Stimulated activated naive CD4-positive, alpha-beta T cell (primary cell): ENCODE measurements around the gene C22orf31.
"Not testable (repeated sequence)": the region's sequence is repeated elsewhere in the genome, so short reads cannot be mapped to it uniquely, and the experiment has no call there.

Experiments
- DNase-seq, 6 experiments: peaks; one replicate each; lab custom pipeline; 2025; lab: John Stamatoyannopoulos, UW

The C22orf31 gene

DNA sequence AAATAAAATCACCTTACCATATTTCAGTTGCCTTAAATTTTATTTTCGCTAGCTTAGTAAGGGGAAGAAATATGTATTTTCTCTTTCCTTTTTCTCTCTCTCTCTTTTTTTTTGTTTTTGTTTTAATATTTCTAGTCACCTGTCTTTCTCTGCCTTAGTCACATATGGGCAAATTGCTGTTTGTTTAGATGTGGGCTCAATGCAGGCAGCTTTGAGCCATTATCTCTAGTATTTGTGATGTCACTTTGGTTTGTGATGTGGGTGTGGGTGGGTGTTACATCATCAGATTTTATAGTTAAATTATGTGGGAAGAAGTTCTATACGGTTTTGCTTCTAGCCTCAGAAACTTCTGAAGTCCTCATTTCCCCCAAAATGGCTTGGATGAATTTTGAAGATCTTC lies at the start of gene C22orf31:
TSS of gene C22orf31 (minus strand) at position 59 of the 400 bp plus-strand sequence. CDS start at position 20, 39 bp downstream.
- no peak for DNase-seq

DNA sequence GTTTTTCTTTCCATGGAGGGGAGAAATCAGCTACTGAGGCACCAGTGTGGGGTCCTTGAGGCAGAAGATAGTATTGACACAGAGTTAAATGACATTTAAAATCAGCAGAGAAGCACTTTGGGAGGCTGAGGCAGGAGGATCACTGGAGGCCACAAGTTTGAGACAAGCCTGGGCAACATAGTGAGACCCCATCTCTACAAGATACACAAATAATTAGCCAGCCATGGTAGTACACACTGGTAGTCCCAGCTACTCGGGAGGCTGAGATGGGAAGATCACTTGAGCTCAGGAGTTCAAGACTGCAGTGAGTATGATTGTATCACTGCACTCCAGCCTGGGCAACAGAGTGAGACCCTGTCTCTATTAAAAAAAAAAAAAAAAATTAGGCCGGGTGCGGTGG lies 49.3 kb upstream of the C22orf31 start:
- DNase-seq, result no peak

DNA sequence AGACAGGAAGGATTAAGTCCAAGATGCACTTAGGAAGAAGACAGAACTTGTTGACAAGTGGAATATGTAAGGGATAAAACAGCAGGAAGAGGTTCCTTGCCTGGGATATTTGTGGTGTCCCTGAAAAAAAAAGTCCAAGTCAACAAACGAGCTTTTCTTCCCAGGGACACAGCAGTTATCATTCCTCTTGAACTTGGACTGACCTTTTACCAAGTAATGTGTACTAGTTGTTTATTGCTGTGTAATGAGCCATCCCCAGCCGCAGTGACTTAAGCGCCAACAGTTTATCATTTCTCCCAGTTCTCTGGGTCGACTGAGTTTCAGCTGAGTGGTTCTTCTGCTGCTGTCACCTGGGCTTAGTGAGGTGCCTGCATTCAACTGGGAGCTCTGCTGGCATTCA lies 48.2 kb upstream of the C22orf31 start:
- DNase-seq, result no peak

DNA sequence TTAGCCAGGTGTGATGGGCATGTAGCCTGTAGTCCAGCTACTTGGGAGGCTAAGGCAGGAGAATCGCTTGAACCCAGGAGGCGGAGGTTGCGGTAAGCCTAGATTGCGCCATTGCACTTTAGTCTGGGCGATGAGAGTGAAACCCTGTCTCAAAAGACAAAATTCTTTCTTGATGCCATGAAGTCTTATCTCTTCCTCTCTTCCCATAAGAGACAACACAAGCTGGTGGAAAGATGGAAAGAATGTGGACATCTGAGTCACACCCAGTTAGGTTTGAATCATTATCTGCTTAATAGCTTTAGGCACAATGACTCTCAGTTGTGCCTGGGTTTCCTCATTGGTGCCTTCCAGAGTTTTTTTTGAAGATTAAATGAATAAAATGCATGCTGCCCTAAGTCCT lies 46.5 kb upstream of the C22orf31 start:
- no peak for DNase-seq

DNA sequence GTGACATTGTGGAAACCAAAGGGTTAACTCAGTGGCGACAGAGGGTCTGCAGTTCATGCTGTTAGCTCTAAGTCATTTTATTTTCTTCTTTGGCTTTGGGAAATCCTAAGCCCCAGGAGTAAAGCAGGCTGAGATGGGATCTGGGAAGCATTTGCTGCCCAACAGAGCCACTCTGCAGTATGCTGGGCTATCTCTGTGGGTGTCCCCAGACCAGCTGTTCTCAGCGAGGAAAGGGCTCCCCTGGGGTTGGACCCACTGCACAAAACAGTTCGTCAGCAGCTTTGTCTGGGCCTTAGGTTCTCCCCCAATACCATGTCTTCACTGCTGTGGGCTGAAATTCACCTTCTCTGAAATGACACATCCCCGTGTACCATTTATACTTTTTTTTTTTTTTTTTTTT lies 45.2 kb upstream of the C22orf31 start:
- DNase-seq, result no peak

DNA sequence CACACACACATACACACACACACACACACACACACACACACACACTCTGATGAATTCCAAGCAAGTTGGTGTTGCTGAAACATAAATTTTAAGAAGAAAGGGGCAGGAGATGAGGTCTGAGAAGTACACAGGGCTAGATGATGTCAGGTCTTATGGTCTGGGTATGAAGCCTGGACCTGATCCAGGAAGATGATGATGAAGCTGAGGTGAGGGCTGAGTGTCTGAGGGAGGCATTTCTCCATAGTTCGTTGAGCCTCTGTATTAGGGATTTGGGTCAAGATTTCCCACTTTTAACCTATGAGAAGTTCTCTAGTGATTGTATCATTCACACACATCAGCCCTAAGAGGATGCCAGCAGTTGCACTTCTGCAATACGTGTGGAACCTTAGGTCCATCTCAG lies 43.8 kb upstream of the C22orf31 start:
- DNase-seq, result no peak

DNA sequence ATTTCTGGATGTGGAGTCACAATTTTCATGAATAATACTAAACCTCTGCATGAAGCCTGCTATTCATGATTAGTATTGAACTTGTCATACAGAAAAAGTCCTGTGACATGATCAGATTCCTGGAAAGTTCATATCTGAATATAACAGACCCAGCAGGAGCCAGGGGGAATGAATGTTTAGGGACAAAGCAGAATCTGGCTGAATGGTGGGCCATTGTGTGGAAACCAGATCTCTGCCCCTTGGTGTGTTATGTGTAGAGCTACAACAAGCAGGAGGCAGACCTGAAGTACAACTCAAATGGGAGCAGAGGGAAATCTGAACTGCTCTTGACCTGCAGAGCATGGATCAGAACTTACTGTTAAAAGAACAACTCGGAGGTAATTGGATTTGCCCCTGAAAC lies 41.5 kb upstream of the C22orf31 start:
- DNase-seq, result no peak

DNA sequence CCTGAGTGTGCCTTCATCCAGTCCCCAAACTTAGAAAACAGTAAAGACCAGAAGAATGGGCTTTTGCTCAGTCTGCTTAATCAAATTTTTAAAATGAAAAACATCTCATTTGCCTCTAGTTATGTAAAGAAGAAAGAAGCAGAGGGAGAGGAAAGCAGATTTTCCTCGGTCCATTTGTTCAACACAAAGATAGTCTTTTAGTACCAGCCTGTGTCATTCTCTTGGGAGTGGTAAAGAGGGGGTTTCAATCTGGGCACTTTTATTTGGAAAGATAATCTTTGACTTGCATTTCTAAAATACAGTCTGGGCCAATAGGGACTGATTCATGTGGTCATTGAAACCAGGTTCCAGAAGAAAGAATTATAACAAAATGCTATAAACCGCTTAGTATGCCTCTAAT lies 40.7 kb upstream of the C22orf31 start:
- DNase-seq, result no peak

DNA sequence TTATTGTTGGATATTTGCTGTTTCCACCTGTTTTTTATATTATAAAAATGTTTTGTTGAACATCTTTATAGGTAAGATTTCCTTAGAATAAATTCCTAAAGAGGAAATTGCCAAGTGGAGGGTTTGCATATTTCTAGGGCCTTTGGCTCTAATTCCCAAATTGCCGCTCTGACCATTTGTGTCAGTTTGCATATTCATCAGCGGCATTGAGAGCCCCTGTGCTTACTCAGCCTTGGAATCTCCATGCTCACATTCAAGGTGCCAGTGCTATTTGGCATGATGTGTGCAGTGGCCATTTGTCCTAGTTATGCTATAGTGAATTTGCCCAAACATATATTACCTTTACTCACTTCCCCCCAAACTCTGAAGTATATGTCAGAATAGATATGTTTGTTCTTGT lies 36.7 kb upstream of the C22orf31 start:
- no peak for DNase-seq

DNA sequence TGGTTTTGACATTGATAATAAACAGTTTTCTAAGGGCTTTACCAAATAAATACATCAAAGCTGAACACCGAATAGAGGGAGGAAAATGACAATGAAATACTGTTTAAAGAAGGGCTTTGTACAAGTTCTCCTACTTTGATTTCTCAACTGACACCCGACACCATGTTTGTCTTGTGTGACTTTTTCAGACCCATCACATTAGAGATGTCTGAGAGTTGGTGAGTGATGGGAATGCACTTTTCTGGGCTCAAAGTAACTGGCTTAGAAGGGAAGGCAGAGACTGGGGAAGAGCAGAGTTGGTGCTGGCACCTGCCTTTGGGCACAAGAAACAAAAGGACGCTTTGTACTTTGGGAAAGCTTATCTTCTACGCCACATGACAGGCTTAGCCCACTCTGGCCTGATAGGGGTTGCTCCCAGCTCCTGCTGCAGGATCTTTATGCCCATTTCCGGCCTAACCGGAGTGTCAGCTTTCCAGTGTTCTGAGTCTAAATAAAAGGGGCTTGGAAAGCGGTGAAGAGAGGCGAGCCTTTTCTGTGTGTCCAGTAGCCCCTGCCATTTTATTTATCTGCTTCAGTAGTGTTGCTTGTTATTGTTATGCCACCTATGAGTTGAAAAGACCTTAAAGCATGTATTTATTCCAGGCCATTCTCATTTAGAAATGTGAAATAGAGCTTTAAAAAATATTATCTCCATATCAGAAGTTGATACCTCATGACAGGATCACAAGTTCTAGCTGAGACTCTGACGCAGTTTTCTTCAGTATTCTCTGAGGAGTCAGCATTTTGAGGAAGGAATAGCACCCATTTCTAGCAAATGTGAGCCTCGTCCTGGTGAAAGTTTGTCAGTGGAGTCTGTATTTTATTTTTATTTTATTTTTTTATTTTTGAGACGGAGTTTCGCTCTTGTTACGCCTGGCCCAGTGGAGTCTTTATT lies 35.4 kb upstream of the C22orf31 start:
- DNase-seq, result no peak

DNA sequence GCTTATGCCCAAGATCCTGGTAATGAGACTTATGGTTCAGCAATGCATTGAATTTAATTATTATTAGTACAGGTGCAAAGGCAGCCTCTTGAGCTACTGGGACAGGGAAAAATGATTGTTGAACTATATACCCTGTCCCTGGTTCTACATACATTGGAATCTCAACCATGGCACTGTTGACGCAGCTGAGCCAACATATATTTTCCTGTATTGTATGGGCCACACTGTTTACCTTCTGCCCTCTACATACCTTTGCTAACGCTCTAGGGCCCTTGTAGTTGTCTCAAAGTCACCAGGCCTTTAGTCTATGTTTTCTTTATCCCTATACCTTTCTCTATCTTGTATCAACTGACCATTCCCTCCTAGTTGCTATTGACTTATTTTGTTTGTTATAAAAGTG lies 33.8 kb upstream of the C22orf31 start:
- no peak for DNase-seq

DNA sequence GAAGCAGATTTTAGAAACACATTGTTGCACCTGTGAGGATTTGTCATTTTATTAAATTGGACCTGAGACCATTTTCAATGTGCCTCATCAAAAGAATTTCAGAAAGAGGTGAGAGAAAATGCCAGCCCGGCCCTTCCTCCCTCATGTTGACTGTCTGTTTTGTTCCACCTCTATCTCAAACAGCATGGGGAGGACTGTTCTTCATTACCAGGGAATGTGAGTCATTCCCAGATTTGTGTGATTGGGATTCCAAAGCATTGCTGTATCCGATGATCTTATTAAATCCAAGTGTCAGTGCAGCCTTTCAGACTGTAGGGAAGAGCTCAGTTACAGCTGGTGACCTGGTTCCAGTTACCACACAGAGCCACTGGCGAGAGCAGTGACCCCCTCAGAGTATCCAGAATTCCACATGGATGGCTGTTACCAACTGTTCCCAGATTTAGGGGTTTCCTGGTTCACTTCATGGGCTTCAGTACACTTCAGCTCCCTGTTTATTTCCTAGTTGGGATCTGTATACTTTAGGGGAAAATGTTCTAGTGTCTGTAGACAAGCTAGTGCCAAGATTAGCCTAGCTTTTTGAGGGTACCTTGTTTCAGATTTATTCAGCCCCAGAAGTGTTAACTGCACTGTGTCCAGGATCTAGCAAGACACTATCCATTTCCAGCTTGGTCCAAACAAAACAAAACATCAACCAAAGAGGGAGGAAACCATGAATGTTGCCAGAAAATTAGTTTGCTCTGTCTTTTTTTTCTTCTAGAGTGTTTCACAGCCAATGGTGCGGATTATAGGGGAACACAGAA lies 32.1 kb upstream of the C22orf31 start:
- no peak for DNase-seq

DNA sequence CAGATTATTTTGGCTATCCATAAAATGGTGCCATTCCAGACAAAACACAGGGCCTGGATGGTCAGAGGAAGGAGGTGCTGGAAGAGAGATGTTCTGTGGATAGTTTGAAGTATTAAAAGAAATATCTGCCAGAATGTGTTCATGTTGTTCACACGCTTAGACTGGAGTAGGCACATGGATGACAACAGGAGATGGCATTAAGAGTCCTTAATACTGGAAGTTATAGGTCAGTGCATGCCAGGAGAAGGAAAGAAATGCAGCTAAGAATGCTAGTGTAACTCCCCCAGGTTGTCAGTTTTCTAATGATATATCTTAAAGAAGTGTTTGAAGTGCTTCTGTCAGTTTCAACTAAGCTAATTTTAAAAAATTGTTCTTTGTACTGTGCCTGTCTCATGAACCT lies 31.4 kb upstream of the C22orf31 start:
- no peak for DNase-seq

DNA sequence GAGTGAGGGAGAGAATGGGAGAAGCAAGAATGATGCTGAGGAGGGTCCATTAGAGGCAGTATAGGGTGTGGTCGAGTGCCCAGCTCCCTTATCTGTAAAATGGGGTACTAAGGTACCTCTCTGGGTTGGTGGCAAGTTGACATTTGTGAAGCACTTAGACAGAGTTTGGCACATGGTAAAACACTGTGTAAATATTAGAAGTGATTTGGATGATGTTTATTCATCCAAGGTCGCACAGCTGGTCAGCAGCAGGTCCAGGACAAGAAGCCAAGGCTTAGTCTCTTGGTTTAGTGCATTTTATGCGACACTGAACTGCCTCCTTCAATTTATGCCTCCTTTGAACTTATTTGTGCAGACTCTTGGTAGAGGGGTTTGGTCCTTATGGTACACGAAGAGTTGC lies 30.6 kb upstream of the C22orf31 start:
- DNase-seq, result no peak

DNA sequence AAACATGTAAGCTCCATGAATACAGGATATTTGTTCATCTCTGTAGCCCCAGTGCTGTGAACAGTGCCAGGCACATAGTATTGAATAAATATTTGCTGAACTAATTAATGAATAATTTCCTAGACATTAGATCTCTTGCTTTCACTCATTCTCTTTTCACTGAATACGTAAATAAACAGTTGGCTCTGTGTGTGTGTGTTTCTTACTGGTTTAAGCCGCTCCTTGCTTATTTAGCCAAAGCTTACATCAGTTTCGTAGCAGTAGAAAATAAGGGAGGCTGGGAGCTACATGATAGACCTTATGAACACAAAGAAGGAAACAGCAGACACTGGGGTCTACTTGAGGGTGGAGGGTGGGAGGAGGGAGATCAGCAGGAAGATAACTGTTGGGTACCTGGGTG lies 28.4 kb upstream of the C22orf31 start:
- no peak for DNase-seq

DNA sequence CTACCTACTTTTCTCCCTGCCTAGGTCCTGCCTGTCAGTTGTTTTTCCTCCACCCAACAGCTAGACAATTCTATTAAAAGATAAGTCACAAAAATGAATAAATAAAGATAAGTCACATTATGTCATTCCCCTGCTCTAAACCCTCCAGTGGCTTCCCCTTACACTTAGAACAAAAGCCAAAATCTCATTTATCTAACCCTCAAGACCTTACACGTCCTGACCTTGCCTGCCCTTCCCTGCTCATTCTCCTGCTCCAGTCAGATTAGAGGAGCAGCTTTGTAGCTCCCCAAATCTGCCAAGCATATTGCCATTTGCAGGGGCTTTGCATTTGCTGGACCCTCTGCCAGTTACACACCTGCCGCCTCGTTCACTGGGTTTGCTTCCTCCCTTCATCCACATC lies 27.9 kb upstream of the C22orf31 start:
- no peak for DNase-seq

DNA sequence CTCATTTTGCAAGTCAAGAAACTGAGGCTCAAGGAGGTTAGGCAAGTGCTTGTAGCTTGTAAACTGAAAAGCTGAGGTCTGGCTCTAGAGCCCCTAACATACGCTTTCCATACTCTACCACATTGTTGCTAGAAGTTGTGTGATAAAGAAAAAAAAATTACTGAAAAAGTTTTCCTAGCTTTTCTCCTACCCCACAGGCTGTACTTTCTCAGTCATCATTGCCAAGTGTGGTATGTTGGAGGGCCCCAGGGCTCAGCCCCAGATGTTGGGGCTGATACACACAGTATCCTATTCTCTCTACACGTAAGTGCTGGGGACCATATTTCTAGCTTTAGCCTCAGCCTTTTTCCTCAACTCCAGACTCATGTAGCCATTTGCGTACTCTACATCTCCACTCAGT lies 27.2 kb upstream of the C22orf31 start:
- no peak for DNase-seq

DNA sequence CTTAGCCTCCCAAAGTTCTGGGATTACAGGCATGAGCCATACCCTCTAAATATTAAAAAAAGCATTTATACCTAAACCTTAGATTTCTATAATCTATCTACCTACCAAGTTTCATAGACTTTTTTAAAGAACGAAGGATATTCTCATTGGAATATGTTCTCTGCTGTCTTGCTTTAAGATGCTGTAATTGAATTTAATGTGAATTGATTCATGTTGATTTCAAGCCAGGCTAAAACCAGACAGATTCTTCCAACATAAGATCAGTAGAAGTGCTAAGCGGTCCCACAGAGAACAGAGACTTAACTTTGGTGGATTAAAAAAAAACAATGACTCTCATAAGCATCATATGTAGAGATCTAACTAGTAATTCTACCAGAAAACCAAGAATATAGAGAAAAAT lies 25.4 kb upstream of the C22orf31 start:
- no peak for DNase-seq

DNA sequence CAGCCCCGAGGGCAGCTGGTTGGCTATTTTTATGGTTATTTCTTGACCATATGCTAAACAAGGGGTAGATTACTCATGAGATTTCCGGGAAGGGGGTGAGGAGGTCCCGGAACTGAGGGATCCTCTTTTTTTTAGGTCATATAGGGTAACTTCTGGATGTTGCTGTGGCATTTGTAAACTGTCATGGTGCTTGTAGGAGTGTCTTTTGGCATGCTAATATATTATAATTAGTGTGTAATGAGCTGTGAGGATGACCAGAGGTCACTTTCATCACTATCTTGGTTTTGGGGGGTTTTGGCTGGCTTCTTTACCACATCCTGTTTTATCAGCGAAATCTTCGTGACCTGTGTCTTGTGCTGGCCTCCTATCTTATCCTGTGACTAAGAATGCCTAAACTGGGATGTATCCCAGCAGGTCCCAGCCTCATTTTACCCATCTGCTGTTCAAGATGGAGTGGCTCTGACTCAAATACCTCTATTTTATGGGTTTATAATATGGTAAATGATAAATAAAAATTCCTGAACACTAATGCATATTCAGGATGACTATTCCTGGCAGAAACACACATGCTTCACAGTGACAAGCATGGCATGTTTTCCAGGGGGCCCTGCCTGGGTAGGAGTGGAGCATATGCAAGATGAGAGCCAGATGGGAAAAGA lies 22.4 kb upstream of the C22orf31 start:
- DNase-seq, result no peak

DNA sequence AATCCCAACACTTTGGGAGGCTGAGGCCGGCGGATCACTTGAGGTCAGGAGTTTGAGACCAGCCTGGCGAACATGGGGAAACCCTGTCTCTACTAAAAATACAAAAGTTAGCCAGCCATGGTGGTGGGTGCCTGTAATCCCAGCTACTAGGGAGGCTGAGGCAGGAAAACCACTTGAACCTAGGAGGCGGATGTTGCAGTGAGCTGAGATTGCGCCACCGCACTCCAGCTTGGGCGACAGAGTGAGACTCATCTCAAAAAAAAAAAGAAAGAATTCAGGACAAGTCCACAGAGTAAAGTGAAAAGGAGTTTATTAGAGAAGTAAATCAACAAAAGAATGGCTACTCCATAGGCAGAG lies 21.9 kb upstream of the C22orf31 start:
- not testable (repeated sequence) for DNase-seq

DNA sequence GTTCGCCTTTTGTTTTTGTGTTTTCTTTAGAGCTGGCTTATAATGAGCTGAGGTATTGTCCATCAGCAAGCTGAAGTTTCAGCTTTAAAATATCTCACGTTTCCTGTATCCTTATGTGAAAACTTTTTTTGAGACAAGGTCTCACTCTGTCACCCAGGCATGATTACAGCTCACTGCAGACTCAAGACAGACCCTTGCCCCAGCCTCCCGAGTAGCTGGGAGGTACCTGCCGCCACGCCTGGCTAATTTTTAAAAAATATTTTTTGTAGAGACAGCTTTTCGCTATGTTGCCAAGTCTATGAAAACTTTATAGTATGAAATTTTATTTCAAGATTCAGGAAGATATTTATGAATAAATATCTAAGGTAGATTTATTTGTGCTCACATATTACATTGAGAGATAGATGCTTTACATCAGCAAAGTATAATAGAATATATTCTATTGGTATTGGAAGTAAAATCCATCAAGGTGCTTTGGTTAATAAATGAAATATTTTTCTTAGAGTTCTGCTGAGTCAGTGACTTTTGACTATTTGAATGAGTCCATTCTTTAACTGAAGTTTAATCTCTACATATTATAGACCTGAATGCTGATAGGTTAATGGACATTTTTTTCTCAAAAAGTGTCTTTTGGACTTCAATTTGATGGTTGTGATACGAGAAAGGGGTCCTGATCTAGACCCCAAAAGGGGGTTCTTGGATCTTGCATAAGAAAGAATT lies 21.4 kb upstream of the C22orf31 start:
- no peak for DNase-seq
